Measurements from ENCODE around the gene XXYLT1. TPM values are rescaled to one million over a fixed set of nuclear protein-coding genes. Genes with fewer than 3 reads are reported as not detected.
"Not testable (repeated sequence)": the region's sequence is repeated elsewhere in the genome, so short reads cannot be mapped to it uniquely, and the experiment has no call there.

The XXYLT1 gene
- polyA plus RNA-seq, 4 donors: 28.9 to 35.7 (median 31.3) TPM

- DNase-seq (ENCODE audit: low read depth in 4 of 4, low spot score in 3 of 4): not testable (repeated sequence)
Measured at GRCh38 chr3:195037586-195037985, 233.4 kb downstream of the XXYLT1 start.

GRCh38 chr3:195036974-195037373 is 234.0 kb downstream of the XXYLT1 start:
- DNase-seq (ENCODE audit: low read depth in 4 of 4, low spot score in 3 of 4): no peak

GRCh38 chr3:195036574-195036973 is 234.4 kb downstream of the XXYLT1 start:
- no peak for DNase-seq (ENCODE audit: low read depth in 4 of 4, low spot score in 3 of 4)

GRCh38 chr3:195036203-195036505 is 234.8 kb downstream of the XXYLT1 start:
- DNase-seq (ENCODE audit: low read depth in 4 of 4, low spot score in 3 of 4): no peak

GRCh38 chr3:195035345-195036202 is 235.4 kb downstream of the XXYLT1 start:
- no peak for DNase-seq (ENCODE audit: low read depth in 4 of 4, low spot score in 3 of 4)

GRCh38 chr3:195034541-195034940 is 236.4 kb downstream of the XXYLT1 start:
- no peak for DNase-seq (ENCODE audit: low read depth in 4 of 4, low spot score in 3 of 4)

GRCh38 chr3:195034101-195034500 is 236.9 kb downstream of the XXYLT1 start:
- no peak for DNase-seq (ENCODE audit: low read depth in 4 of 4, low spot score in 3 of 4)

GRCh38 chr3:195033531-195034091 is 237.3 kb downstream of the XXYLT1 start:
- DNase-seq (ENCODE audit: low read depth in 4 of 4, low spot score in 3 of 4): no peak

- no peak for DNase-seq (ENCODE audit: low read depth in 4 of 4, low spot score in 3 of 4)
Measured at GRCh38 chr3:195032955-195033354, 238.0 kb downstream of the XXYLT1 start.

- no peak for DNase-seq (ENCODE audit: low read depth in 4 of 4, low spot score in 3 of 4)
Measured at GRCh38 chr3:195032106-195032759, 238.7 kb downstream of the XXYLT1 start.

- DNase-seq (ENCODE audit: low read depth in 4 of 4, low spot score in 3 of 4): no peak
Measured at GRCh38 chr3:195031574-195032003, 239.4 kb downstream of the XXYLT1 start.

- DNase-seq (ENCODE audit: low read depth in 4 of 4, low spot score in 3 of 4): no peak
Measured at GRCh38 chr3:195030791-195031321, 240.1 kb downstream of the XXYLT1 start.

- no peak for DNase-seq (ENCODE audit: low read depth in 4 of 4, low spot score in 3 of 4)
Measured at GRCh38 chr3:195028877-195029606, 241.9 kb downstream of the XXYLT1 start.

- DNase-seq (ENCODE audit: low read depth in 4 of 4, low spot score in 3 of 4): no peak
Measured at GRCh38 chr3:195025884-195026200, 245.1 kb downstream of the XXYLT1 start.

GRCh38 chr3:195025056-195025883 is 245.7 kb downstream of the XXYLT1 start:
- DNase-seq (ENCODE audit: low read depth in 4 of 4, low spot score in 3 of 4): no peak

GRCh38 chr3:195023989-195024388 is 247.0 kb downstream of the XXYLT1 start:
- DNase-seq (ENCODE audit: low read depth in 4 of 4, low spot score in 3 of 4): no peak

GRCh38 chr3:195023576-195023975 is 247.4 kb downstream of the XXYLT1 start:
- DNase-seq (ENCODE audit: low read depth in 4 of 4, low spot score in 3 of 4): no peak

- no peak for DNase-seq (ENCODE audit: low read depth in 4 of 4, low spot score in 3 of 4)
Measured at GRCh38 chr3:195021692-195022091, 249.3 kb downstream of the XXYLT1 start.

GRCh38 chr3:195020921-195021320 is 250.0 kb downstream of the XXYLT1 start:
- no peak for DNase-seq (ENCODE audit: low read depth in 4 of 4, low spot score in 3 of 4)

GRCh38 chr3:195020185-195020584 is 250.8 kb downstream of the XXYLT1 start:
- DNase-seq (ENCODE audit: low read depth in 4 of 4, low spot score in 3 of 4): no peak
